IPS-11a (cell line): Measurements from ENCODE around the gene CNOT10.
A peak's percentile ranks its signal among the peaks of the same experiment; 100 is the strongest.
"Not testable (repeated sequence)": the region's sequence is repeated elsewhere in the genome, so short reads cannot be mapped to it uniquely, and the experiment has no call there.

ENCODE experiments used
- H3K4me3 ChIP-seq: one replicate; pipeline ENCODE4 v1.5.1; 2013; ENCODE audit warnings: low read depth, low read length, control low read depth

Gene CNOT10

GRCh38 chr3:32684800-32685542, at the start of gene CNOT10:
TSS of gene CNOT10 (plus strand) at chr3:32685188. CDS start at chr3:32685461, 273 bp downstream.
- peak within 1 kb of the TSS; percentile 86 for H3K4me3 ChIP-seq

- no peak overlapping the region for H3K4me3 ChIP-seq
Observed at GRCh38 chr3:32640939-32641338, 44.0 kb upstream of the CNOT10 start.

GRCh38 chr3:32641356-32641755, 43.6 kb upstream of the CNOT10 start:
- H3K4me3 ChIP-seq, result no peak overlapping the region

GRCh38 chr3:32643354-32643753, 41.6 kb upstream of the CNOT10 start:
- H3K4me3 ChIP-seq, result no peak overlapping the region

- H3K4me3 ChIP-seq, result no peak overlapping the region
Observed at GRCh38 chr3:32643816-32644215, 41.2 kb upstream of the CNOT10 start.

- no peak overlapping the region for H3K4me3 ChIP-seq
Observed at GRCh38 chr3:32644380-32644779, 40.6 kb upstream of the CNOT10 start.

- H3K4me3 ChIP-seq, result no peak overlapping the region
Observed at GRCh38 chr3:32646761-32647160, 38.2 kb upstream of the CNOT10 start.

GRCh38 chr3:32652337-32653100, 32.5 kb upstream of the CNOT10 start:
- H3K4me3 ChIP-seq, result not testable (repeated sequence)

GRCh38 chr3:32655167-32655566, 29.8 kb upstream of the CNOT10 start:
- H3K4me3 ChIP-seq, result no peak overlapping the region

GRCh38 chr3:32660634-32661033, 24.4 kb upstream of the CNOT10 start:
- H3K4me3 ChIP-seq, result no peak overlapping the region

GRCh38 chr3:32662647-32663046, 22.3 kb upstream of the CNOT10 start:
- no peak overlapping the region for H3K4me3 ChIP-seq

- not testable (repeated sequence) for H3K4me3 ChIP-seq
Observed at GRCh38 chr3:32664630-32665075, 20.3 kb upstream of the CNOT10 start.

GRCh38 chr3:32667072-32667582, 17.9 kb upstream of the CNOT10 start:
- H3K4me3 ChIP-seq, result no peak overlapping the region

GRCh38 chr3:32669226-32669625, 15.8 kb upstream of the CNOT10 start:
- not testable (repeated sequence) for H3K4me3 ChIP-seq

GRCh38 chr3:32673730-32674129, 11.3 kb upstream of the CNOT10 start:
- H3K4me3 ChIP-seq, result not testable (repeated sequence)

- no peak overlapping the region for H3K4me3 ChIP-seq
Observed at GRCh38 chr3:32675164-32675563, 9.8 kb upstream of the CNOT10 start.

- H3K4me3 ChIP-seq, result no peak overlapping the region
Observed at GRCh38 chr3:32675650-32676049, 9.3 kb upstream of the CNOT10 start.

- no peak overlapping the region for H3K4me3 ChIP-seq
Observed at GRCh38 chr3:32681811-32682210, 3.2 kb upstream of the CNOT10 start.

- peak overlapping the region; percentile 86 for H3K4me3 ChIP-seq
Observed at GRCh38 chr3:32684029-32684799, 774 bp upstream of the CNOT10 start.

GRCh38 chr3:32685543-32686185, 676 bp downstream of the CNOT10 start:
- H3K4me3 ChIP-seq, result peak overlapping the region; percentile 86

GRCh38 chr3:32686713-32687112, 1.7 kb downstream of the CNOT10 start:
- peak overlapping the region; percentile 13 for H3K4me3 ChIP-seq
